IMR-90 (cell line): Measurements from ENCODE around the gene NR1H2. TPM values are rescaled to one million over a fixed set of nuclear protein-coding genes. Genes with fewer than 3 reads are reported as not detected.

Experiments
- ATAC-seq: fragments of 200-7000 bp; cut with Tn5 transposase; 2 replicates; pipeline ENCODE4 v1.9.1; 2020; ENCODE audit warnings: low read depth, mild to moderate bottlenecking, moderate library complexity
- BruUV-seq: library from RNA; stranded (reverse); fragments of 400-500 nt; replicated peaks from 2 replicates; lab custom pipeline; 2021; lab: Mats Ljungman, UMichigan
- CTCF ChIA-PET: fragments of 300-600 bp; formaldehyde crosslinking; extraction: SDS; loops from one replicate; lab custom pipeline; 2021; ENCODE audit warnings: antibody characterized with exemption; lab: Yijun Ruan, JAX
- POLR2A ChIA-PET: fragments of 300-600 bp; sonication (Branson Sonifier 250); formaldehyde crosslinking; loops from one replicate; lab custom pipeline; 2022; ENCODE audit warnings: antibody characterized with exemption; ENCODE audit not compliant: unreplicated experiment; lab: Charles Lee
- DNase-seq: peaks from one replicate; pipeline ENCODE4 v3.0.0; 2013
- H2AFZ ChIP-seq: replicated peaks from 2 replicates; pipeline ENCODE3; 2013; ENCODE audit warnings: low read length, mild to moderate bottlenecking; ENCODE audit not compliant: poor library complexity
- H2AK5ac ChIP-seq: 2 replicates; pipeline ENCODE4 v1.6.1; 2013; ENCODE audit warnings: low read depth, low read length, inconsistent platforms
- H2AK9ac ChIP-seq: replicated peaks from 2 replicates; pipeline ENCODE3; 2013; ENCODE audit warnings: mild to moderate bottlenecking, low read depth, low read length, moderate library complexity; ENCODE audit not compliant: poor library complexity
- H2BK120ac ChIP-seq: 2 replicates; pipeline ENCODE4 v1.6.1; 2013; ENCODE audit warnings: low read depth, low read length, inconsistent platforms
- H2BK15ac ChIP-seq: 3 replicates; pipeline ENCODE4 v1.6.1; 2013; ENCODE audit warnings: low read depth, low read length, inconsistent platforms
- H2BK20ac ChIP-seq: 2 replicates; pipeline ENCODE4 v1.6.1; 2013; ENCODE audit warnings: low read depth, mild to moderate bottlenecking, inconsistent platforms, low read length, moderate library complexity
- H2BK5ac ChIP-seq: 2 replicates; pipeline ENCODE4 v1.6.1; 2013; ENCODE audit warnings: mild to moderate bottlenecking, low read depth, low read length, inconsistent platforms; ENCODE audit not compliant: poor library complexity, severe bottlenecking
- H3K14ac ChIP-seq: replicated peaks from 2 replicates; pipeline ENCODE4 v1.6.1; 2013; ENCODE audit warnings: low read depth, low read length, inconsistent platforms
- H3K18ac ChIP-seq: 2 replicates; pipeline ENCODE4 v1.6.1; 2013; ENCODE audit warnings: low read depth, low read length, control low read depth
- H3K23ac ChIP-seq: 2 replicates; pipeline ENCODE4 v1.6.1; 2013; ENCODE audit warnings: low read depth, low read length, inconsistent platforms
- H3K27ac ChIP-seq: 2 replicates; pipeline ENCODE4 v1.5.1; 2013; ENCODE audit warnings: mild to moderate bottlenecking, control low read depth, low read length; ENCODE audit not compliant: insufficient read depth
- H3K27me3 ChIP-seq: 2 replicates; pipeline ENCODE4 v1.6.1; 2013; ENCODE audit warnings: low read length; ENCODE audit not compliant: control insufficient read depth, insufficient read depth
- H3K36me3 ChIP-seq: 2 replicates; pipeline ENCODE4 v1.6.1; 2013; ENCODE audit warnings: low read length, mixed read lengths; ENCODE audit not compliant: control insufficient read depth, insufficient read depth
- H3K4ac ChIP-seq: 2 replicates; pipeline ENCODE4 v1.6.1; 2013; ENCODE audit warnings: low read depth, low read length, inconsistent platforms
- H3K4me1 ChIP-seq: 2 replicates; pipeline ENCODE4 v1.6.1; 2013; ENCODE audit warnings: low read length, mixed read lengths; ENCODE audit not compliant: control insufficient read depth, insufficient read depth
- H3K4me2 ChIP-seq: 2 replicates; pipeline ENCODE4 v1.6.1; 2013; ENCODE audit warnings: low read depth, mild to moderate bottlenecking, control low read depth, low read length, moderate library complexity
- H3K4me3 ChIP-seq: 2 replicates; pipeline ENCODE4 v1.5.1; 2013; ENCODE audit warnings: low read depth, mild to moderate bottlenecking, control low read depth, low read length, moderate library complexity; ENCODE audit not compliant: insufficient read depth
- H3K56ac ChIP-seq: 2 replicates; pipeline ENCODE4 v1.6.1; 2013; ENCODE audit warnings: low read length, inconsistent platforms; ENCODE audit not compliant: insufficient read depth; ENCODE audit errors: extremely low read depth
- H3K79me1 ChIP-seq, 2 experiments: 2 replicates each; pipeline ENCODE4 v1.6.1; 2013; ENCODE audit warnings: low read length in 2 of 2, inconsistent platforms in 1 of 2, low read depth in 1 of 2
- H3K9ac ChIP-seq: 2 replicates; pipeline ENCODE4 v1.6.1; 2013; ENCODE audit warnings: low read depth, low read length, control low read depth
- H3K9me1 ChIP-seq: 2 replicates; pipeline ENCODE4 v1.6.1; 2013; ENCODE audit warnings: low read length, inconsistent platforms; ENCODE audit not compliant: insufficient read depth
- H3K9me3 ChIP-seq: 2 replicates; pipeline ENCODE4 v1.6.1; 2013; ENCODE audit warnings: low read length; ENCODE audit not compliant: control insufficient read depth, insufficient read depth
- H4K20me1 ChIP-seq: 2 replicates; pipeline ENCODE4 v1.6.1; 2013; ENCODE audit warnings: low read length, inconsistent platforms; ENCODE audit not compliant: insufficient read depth
- H4K5ac ChIP-seq: 2 replicates; pipeline ENCODE4 v1.6.1; 2013; ENCODE audit warnings: mild to moderate bottlenecking, low read depth, low read length, control low read depth
- H4K8ac ChIP-seq, 2 experiments: 2 replicates each; pipeline ENCODE4 v1.6.1; 2013; ENCODE audit warnings: low read depth in 2 of 2, low read length in 2 of 2, control low read depth in 1 of 2, inconsistent platforms in 1 of 2
- H4K91ac ChIP-seq: 2 replicates; pipeline ENCODE4 v1.6.1; 2013; ENCODE audit warnings: low read depth, low read length, inconsistent platforms; ENCODE audit not compliant: insufficient read depth
- WGBS, 2 experiments: methylation state at CpG; one replicate each; pipeline versions ENCODE4 v1.1.5 to v1.1.7; 2013; ENCODE audit warnings: missing lambda C conversion rate in 2 of 2; ENCODE audit not compliant: insufficient read length in 1 of 2; ENCODE audit errors: extremely low coverage in 2 of 2; 5-methylcytosine and 5-hydroxymethylcytosine counted together
- dilution Hi-C: fragments of 300-500 bp; cut with HindIII; formaldehyde crosslinking; loops from one replicate; pipeline ENCODE4 v1.14.3; 2018; ENCODE audit warnings: low sequenced_read_pairs; ENCODE audit not compliant: unreplicated experiment
- in situ Hi-C: fragments of 300-500 bp; cut with MboI; formaldehyde crosslinking; loops from 3 replicates; pipeline ENCODE4 v1.14.3; 2019; ENCODE audit warnings: low sequenced_read_pairs, inconsistent platforms, mixed read lengths
- intact Hi-C: fragments of 100-400 bp; cut with micrococcal nuclease; formaldehyde crosslinking; loops from 2 replicates; pipeline ENCODE4 v1.10.0; 2022
- polyA plus RNA-seq, 3 experiments: library from polyadenylated mRNA; depleted of rRNA; stranded (reverse); fragments of >200 nt; gene quantifications; 2 replicates each; pipeline ENCODE4 v1.2.3, GENCODE V29; 2012; ENCODE audit warnings: low replicate concordance in 1 of 3
- total RNA-seq: library from RNA; depleted of rRNA; stranded (reverse); fragments of >200 nt; gene quantifications from 2 replicates; pipeline ENCODE4 v1.2.3, GENCODE V29; 2012
- TF ChIP-seq, protein P1 (sequence below): conservative IDR thresholded peaks from 2 replicates; pipeline ENCODE4 v1.5.1; 2012; ENCODE audit warnings: mild to moderate bottlenecking, low read depth, low read length, improper control_type of control experiment

NR1H2 gene
- total and polyA plus RNA-seq, 2 of the 4 experiments (the other 2 are of a cell fraction): 37.8 to 48.4 TPM

DNA sequence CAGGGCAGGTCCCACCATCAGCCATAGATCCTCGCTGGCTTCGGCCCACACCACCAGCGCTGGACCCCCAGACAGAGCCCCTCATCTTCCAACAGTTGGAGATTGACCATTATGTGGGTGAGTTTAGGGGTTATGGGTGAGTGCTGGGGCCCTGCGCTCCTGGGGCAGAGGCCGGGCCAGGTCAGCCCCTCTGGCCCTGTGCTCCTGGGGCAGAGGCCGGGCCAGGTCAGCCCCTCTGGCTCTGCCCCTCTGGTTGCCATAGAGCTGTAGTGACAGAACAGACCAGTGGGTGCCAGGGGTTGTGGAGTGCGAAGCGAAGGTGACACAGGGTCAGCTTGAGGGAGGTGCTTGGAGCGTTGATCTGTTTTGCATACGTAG, 23.1 kb downstream of the NR1H2 start:
- Histone ChIP-seq H4K8ac (no peak overlapping the region), H3K14ac (no peak overlapping the region), H3K9me1 (no peaks in the 10 kb centered on the region), H3K9me3 (no peaks in the 10 kb centered on the region), H3K27ac (no peak overlapping the region), H2BK20ac (no peak overlapping the region), H2AFZ (no peak overlapping the region), H4K91ac (no peak overlapping the region), H3K56ac (no peak overlapping the region), H3K9ac (no peak overlapping the region), H2BK120ac (no peak overlapping the region), H4K20me1 (peaks cover 3% of the 10 kb centered on the region; the same call in 1 of the 2 replicates), H3K18ac (no peak overlapping the region), H2AK9ac (no peak overlapping the region), H3K27me3 (no peaks in the 10 kb centered on the region), H2AK5ac (no peak overlapping the region), H3K23ac (no peak overlapping the region), H2BK5ac (no peak overlapping the region), H4K5ac (no peak overlapping the region), H3K4ac (no peak overlapping the region), H3K79me1 (peaks cover 0 to 7% of the 10 kb centered on the region in 2 experiments; a peak in 2 of 4 replicates), H3K4me2 (no peak overlapping the region), H2BK15ac (no peak overlapping the region), H3K4me3 (no peak overlapping the region), H3K4me1 (no peaks in the 10 kb centered on the region), H3K36me3 (peaks cover 10% of the 10 kb centered on the region)
- TF ChIP-seq, protein P1, sequence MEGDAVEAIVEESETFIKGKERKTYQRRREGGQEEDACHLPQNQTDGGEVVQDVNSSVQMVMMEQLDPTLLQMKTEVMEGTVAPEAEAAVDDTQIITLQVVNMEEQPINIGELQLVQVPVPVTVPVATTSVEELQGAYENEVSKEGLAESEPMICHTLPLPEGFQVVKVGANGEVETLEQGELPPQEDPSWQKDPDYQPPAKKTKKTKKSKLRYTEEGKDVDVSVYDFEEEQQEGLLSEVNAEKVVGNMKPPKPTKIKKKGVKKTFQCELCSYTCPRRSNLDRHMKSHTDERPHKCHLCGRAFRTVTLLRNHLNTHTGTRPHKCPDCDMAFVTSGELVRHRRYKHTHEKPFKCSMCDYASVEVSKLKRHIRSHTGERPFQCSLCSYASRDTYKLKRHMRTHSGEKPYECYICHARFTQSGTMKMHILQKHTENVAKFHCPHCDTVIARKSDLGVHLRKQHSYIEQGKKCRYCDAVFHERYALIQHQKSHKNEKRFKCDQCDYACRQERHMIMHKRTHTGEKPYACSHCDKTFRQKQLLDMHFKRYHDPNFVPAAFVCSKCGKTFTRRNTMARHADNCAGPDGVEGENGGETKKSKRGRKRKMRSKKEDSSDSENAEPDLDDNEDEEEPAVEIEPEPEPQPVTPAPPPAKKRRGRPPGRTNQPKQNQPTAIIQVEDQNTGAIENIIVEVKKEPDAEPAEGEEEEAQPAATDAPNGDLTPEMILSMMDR: no peak
- ChIA-PET CTCF (no interaction called here), POLR2A (no interaction called here)
- WGBS, 2 experiments: no CpG with 5 or more reads among the region's 10 CpGs
- BruUV-seq: no TSS peak
- in situ Hi-C loops (no loop called here), intact Hi-C loops (no loop called here), dilution Hi-C loops (no loop called here)
- ATAC-seq (no peak), DNase-seq (no peak)
